ENCODE measurements around the gene PPP1R18.
"Not testable (repeated sequence)": the region's sequence is repeated elsewhere in the genome, so short reads cannot be mapped to it uniquely, and the experiment has no call there.

PPP1R18 gene

GRCh38 chr6:30686009-30686907 is at the start of gene PPP1R18:
TSS of gene PPP1R18 (minus strand) at chr6:30686645. CDS start at chr6:30686018, 627 bp downstream.
- peak; percentile 53 for DNase-seq (ENCODE audit: low spot score)

- DNase-seq (ENCODE audit: low spot score) = no peak
Observed at GRCh38 chr6:30735668-30736314, 49.3 kb upstream of the PPP1R18 start.

- DNase-seq (ENCODE audit: low spot score) = no peak
Observed at GRCh38 chr6:30732237-30732943, 45.9 kb upstream of the PPP1R18 start.

- DNase-seq (ENCODE audit: low spot score) = no peak
Observed at GRCh38 chr6:30730601-30731435, 44.4 kb upstream of the PPP1R18 start.

- no peak for DNase-seq (ENCODE audit: low spot score)
Observed at GRCh38 chr6:30727920-30728553, 41.6 kb upstream of the PPP1R18 start.

- DNase-seq (ENCODE audit: low spot score) = no peak
Observed at GRCh38 chr6:30726506-30727413, 40.3 kb upstream of the PPP1R18 start.

- DNase-seq (ENCODE audit: low spot score) = no peak
Observed at GRCh38 chr6:30725713-30726505, 39.5 kb upstream of the PPP1R18 start.

GRCh38 chr6:30724906-30725667 is 38.6 kb upstream of the PPP1R18 start:
- DNase-seq (ENCODE audit: low spot score) = no peak

- not testable (repeated sequence) for DNase-seq (ENCODE audit: low spot score)
Observed at GRCh38 chr6:30723843-30724741, 37.6 kb upstream of the PPP1R18 start.

- DNase-seq (ENCODE audit: low spot score) = not testable (repeated sequence)
Observed at GRCh38 chr6:30723159-30723842, 36.9 kb upstream of the PPP1R18 start.

GRCh38 chr6:30722280-30723112 is 36.1 kb upstream of the PPP1R18 start:
- DNase-seq (ENCODE audit: low spot score) = peak; percentile 76

- not testable (repeated sequence) for DNase-seq (ENCODE audit: low spot score)
Observed at GRCh38 chr6:30722025-30722279, 35.5 kb upstream of the PPP1R18 start.

GRCh38 chr6:30721198-30722024 is 35.0 kb upstream of the PPP1R18 start:
- peak; percentile 86 for DNase-seq (ENCODE audit: low spot score)

GRCh38 chr6:30720738-30721197 is 34.3 kb upstream of the PPP1R18 start:
- peak; percentile 71 for DNase-seq (ENCODE audit: low spot score)

Data from globus pallidus (tissue), 1 donor.